Osteocyte (in vitro differentiated cells): ENCODE measurements around the gene FNDC3B. TPM values are rescaled to one million over a fixed set of nuclear protein-coding genes. Genes with fewer than 3 reads are reported as not detected.
A peak's percentile ranks its signal among the peaks of the same experiment; 100 is the strongest.
"Not testable (repeated sequence)": the region's sequence is repeated elsewhere in the genome, so short reads cannot be mapped to it uniquely, and the experiment has no call there.

Source experiments
- DNase-seq: peaks from one replicate; pipeline ENCODE4 v3.0.0; 2021; ENCODE audit warnings: mixed read lengths; ENCODE audit not compliant: unreplicated experiment; ENCODE audit errors: extremely low spot score
- H3K27ac Mint-ChIP-seq: one replicate; pipeline ENCODE4 v1.8.0; 2021; ENCODE audit warnings: mild to moderate bottlenecking, mixed read lengths; ENCODE audit not compliant: unreplicated experiment
- H3K27me3 Mint-ChIP-seq: one replicate; pipeline ENCODE4 v1.8.0; 2021; ENCODE audit warnings: mixed read lengths; ENCODE audit not compliant: unreplicated experiment
- H3K36me3 Mint-ChIP-seq: one replicate; pipeline ENCODE4 v1.8.0; 2021; ENCODE audit warnings: mixed read lengths; ENCODE audit not compliant: unreplicated experiment
- H3K4me1 Mint-ChIP-seq: one replicate; pipeline ENCODE4 v1.8.0; 2021; ENCODE audit warnings: mixed read lengths; ENCODE audit not compliant: unreplicated experiment
- H3K4me3 Mint-ChIP-seq: one replicate; pipeline ENCODE4 v1.8.0; 2021; ENCODE audit warnings: mild to moderate bottlenecking, moderate library complexity, mixed read lengths; ENCODE audit not compliant: unreplicated experiment
- H3K9me3 Mint-ChIP-seq: one replicate; pipeline ENCODE4 v1.8.0; 2021; ENCODE audit warnings: mixed read lengths; ENCODE audit not compliant: unreplicated experiment
- CTCF ChIP-seq: fragments of 200-600 bp; sonication (generic); IDR thresholded peaks from 2 replicates; pipeline ENCODE4 v1.5.0; 2021; ENCODE audit warnings: antibody characterized with exemption, mild to moderate bottlenecking, moderate library complexity
- long read RNA-seq: library from polyadenylated mRNA; unstranded; transcript quantifications from one replicate; pipeline ENCODE4 v2.0.0, GENCODE V29; 2021
- total RNA-seq: library from RNA; stranded (reverse); gene quantifications from 2 replicates; pipeline ENCODE4 v1.2.1, GENCODE V29; 2021

The FNDC3B gene
- total RNA-seq, result 224 and 240 TPM in 2 replicates
- long read RNA-seq, full-length matches to known transcripts, result 27 of 223 reads
- long read RNA-seq, partial matches to known transcripts, result 115 of 223 reads
- long read RNA-seq, other reads (novel, unspliced or antisense), result 81 of 223 reads

GRCh38 chr3:172039436-172040077, at the start of gene FNDC3B:
TSS of gene FNDC3B (plus strand) at chr3:172039578. CDS start at chr3:172112480, 72,902 bp downstream.
- Mint-ChIP-seq H3K27ac (peak within 1 kb of the TSS; percentile 90), H3K4me3 (peak within 1 kb of the TSS; percentile 88), H3K36me3 (peaks cover 7% of the 10 kb centered on the region), H3K4me1 (peaks cover 36% of the 10 kb centered on the region), H3K9me3 (peaks cover 4% of the 10 kb centered on the region), H3K27me3 (no peaks in the 10 kb centered on the region)
- peak; percentile 97 for DNase-seq
- no peak for TF ChIP-seq CTCF

GRCh38 chr3:171990239-171990638, 49.1 kb upstream of the FNDC3B start:
- not testable (repeated sequence) for H3K9me3 Mint-ChIP-seq, H3K4me3 Mint-ChIP-seq, DNase-seq, H3K27me3 Mint-ChIP-seq, H3K27ac Mint-ChIP-seq, H3K4me1 Mint-ChIP-seq, H3K36me3 Mint-ChIP-seq

GRCh38 chr3:171991166-171991565, 48.2 kb upstream of the FNDC3B start:
- Mint-ChIP-seq H3K9me3 (peaks cover 6% of the 10 kb centered on the region), H3K27me3 (no peaks in the 10 kb centered on the region), H3K4me1 (peaks cover 12% of the 10 kb centered on the region), H3K4me3 (no peak overlapping the region), H3K27ac (no peak overlapping the region), H3K36me3 (no peaks in the 10 kb centered on the region)
- no peak for DNase-seq
- TF ChIP-seq CTCF, result no peak

- H3K4me1 Mint-ChIP-seq, result peaks cover 12% of the 10 kb centered on the region
- no peak for TF ChIP-seq CTCF
- H3K27me3 Mint-ChIP-seq, result no peaks in the 10 kb centered on the region
- H3K4me3 Mint-ChIP-seq, result no peak overlapping the region
- no peak for DNase-seq
- peaks cover 6% of the 10 kb centered on the region for H3K36me3 Mint-ChIP-seq
- peak overlapping the region; percentile 7 for H3K27ac Mint-ChIP-seq
- H3K9me3 Mint-ChIP-seq, result peaks cover 18% of the 10 kb centered on the region
Measured at GRCh38 chr3:171994646-171995428, 44.5 kb upstream of the FNDC3B start.

GRCh38 chr3:171995486-171995885, 43.9 kb upstream of the FNDC3B start:
- Mint-ChIP-seq H3K27ac (no peak overlapping the region), H3K4me1 (peaks cover 12% of the 10 kb centered on the region), H3K4me3 (no peak overlapping the region), H3K9me3 (peaks cover 15% of the 10 kb centered on the region), H3K36me3 (peaks cover 6% of the 10 kb centered on the region), H3K27me3 (no peaks in the 10 kb centered on the region)
- DNase-seq, result no peak
- no peak for TF ChIP-seq CTCF
